ENCODE measurements around the gene AGAP1.

- TF ChIP-seq CTCF (IDR thresholded peaks at IDR 0.05) (no peak), POLR2A (IDR thresholded peaks at IDR 0.05) (no peak)
These were observed 556.1 kb downstream of the AGAP1 start for GRCh38 chr2:236049981-236050380.

All from uterus (tissue), 2 donors.